GM21528 (cell line): ENCODE results near the gene PLA2G2D.

Source experiments
- ATAC-seq: cut with Tn5 transposase; IDR thresholded peaks from one replicate; pipeline ENCODE4 v1.9.1; 2021; ENCODE audit warnings: mild to moderate bottlenecking, moderate library complexity; ENCODE audit not compliant: unreplicated experiment, low FRiP score

Gene PLA2G2D

GRCh38 chr1:20093303-20093702 is 26.0 kb downstream of the PLA2G2D start:
- no peak for ATAC-seq

GRCh38 chr1:20090641-20091040 is 28.7 kb downstream of the PLA2G2D start:
- no peak for ATAC-seq

DNA sequence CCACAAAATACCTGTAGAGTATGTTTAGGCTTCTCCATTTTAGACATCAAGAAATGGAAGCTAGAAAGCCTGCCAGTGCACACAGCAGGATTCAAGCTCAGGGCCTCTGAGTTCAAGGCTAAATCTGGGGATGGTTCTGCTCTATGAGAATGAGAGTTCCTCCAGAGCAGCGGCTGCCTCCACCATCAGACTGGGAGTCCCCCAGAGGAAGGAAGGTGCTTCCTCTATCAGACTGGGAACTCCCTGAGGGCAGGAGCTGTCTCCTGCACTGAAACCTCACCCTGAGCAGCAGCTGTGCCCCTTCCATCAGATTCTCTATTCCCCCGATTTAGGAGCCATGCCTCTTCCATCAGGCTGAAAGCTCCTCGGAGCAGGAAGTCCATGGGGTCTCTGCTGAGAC is 29.2 kb downstream of the PLA2G2D start:
- ATAC-seq: no peak

- ATAC-seq: no peak
These were observed 29.8 kb downstream of the PLA2G2D start for GRCh38 chr1:20089328-20090077.

- ATAC-seq: no peak
These were observed 31.7 kb downstream of the PLA2G2D start for GRCh38 chr1:20087668-20088067.

DNA sequence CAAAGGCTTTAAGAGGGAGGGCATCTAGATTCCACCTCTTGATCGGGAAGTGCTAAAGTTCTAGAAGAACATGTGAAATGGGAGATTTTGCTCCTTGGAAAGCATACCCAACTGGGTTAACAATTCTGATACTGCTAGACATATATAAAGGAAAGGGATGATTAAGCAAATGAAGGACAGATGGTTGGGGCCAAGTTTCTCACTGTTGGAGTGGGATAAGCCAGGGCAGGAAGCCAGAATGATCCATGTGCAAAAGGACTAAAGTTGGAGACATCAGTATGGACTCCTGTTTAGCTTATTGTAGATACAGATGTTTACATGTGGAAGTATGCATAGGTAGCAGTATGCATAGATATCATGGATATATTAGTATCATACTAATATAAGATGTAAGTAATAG is 32.5 kb downstream of the PLA2G2D start:
- no peak for ATAC-seq

DNA sequence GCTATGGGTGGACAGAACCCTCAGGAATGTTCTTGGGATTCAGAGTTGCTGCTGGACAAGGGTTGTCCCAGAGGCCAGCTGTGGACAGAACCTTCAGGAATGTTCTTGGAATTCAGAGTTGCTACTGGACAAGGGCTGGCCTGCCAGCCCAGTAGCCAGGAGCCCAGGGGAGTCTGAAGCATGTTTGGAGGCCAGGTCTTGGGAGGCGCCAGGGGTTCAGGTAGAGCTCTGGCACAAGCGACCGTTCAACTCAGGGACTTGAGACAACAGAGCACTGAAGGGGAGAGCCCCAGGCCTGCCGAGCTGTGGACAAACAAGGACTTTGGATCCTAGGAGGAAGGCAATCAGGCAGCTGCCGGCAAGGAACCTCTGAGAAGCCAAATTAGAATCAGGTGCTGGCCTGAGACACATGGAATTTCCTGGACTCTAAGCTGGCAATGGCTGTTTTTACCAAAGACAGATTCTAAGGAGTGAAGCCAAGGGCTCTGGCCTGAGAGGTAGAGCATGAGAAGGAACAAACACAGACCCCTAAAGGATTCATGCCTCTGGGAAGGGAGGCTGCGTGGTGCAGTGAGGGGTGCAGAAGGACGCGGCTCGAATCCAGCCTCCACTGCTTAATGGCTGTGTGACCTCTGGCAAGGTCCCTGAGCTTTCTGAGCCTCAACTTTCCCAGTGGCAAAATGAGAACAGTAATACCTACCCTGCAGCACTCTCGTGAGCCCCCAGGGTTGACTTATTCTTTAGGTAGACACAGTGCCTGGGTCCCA is 36.0 kb downstream of the PLA2G2D start:
- no peak for ATAC-seq

DNA sequence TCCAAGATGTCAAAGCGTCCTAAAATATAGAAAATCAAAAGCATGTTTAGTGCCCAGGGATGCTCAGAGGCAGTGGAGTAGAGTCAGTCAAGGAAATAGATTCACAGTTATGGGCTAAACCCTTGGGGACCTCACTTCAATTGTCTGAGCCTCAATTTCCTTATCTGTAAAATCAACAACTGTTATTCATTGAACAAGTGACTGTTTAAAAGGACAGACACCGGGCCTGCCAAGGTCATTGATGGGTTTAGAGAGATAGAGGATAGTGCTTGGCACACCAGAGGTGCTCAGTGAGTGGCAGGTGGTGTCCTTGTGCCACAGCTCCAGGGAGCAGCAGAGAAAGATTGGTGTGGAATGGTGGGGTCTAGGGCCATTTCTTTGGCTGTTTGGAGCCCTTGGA is 36.6 kb downstream of the PLA2G2D start:
- ATAC-seq: no peak

- no peak for ATAC-seq
These were observed 38.0 kb downstream of the PLA2G2D start for GRCh38 chr1:20081353-20081810.

GRCh38 chr1:20080441-20081352 is 38.6 kb downstream of the PLA2G2D start:
- ATAC-seq: no peak

GRCh38 chr1:20079661-20080305 is 39.6 kb downstream of the PLA2G2D start:
- ATAC-seq: no peak

DNA sequence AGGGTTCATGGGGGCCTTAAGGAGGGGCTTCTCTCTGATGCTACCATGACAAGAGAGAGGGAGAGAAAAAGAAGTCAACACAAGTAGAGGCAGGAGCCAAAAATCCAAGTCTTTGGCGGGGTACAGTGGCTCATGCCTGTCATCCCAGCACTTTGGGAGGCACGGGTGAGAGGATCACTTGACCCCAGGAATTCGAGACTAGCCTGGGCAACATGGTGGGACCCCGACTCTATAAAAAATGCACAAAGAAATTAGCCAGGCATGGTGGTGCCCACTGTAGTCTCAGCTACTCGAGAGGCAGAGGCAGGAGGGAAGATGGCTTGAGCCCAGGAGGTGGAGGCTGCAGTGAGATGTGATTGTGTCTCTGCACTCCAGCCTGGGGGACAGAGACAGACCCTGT is 40.6 kb downstream of the PLA2G2D start:
- no peak for ATAC-seq

DNA sequence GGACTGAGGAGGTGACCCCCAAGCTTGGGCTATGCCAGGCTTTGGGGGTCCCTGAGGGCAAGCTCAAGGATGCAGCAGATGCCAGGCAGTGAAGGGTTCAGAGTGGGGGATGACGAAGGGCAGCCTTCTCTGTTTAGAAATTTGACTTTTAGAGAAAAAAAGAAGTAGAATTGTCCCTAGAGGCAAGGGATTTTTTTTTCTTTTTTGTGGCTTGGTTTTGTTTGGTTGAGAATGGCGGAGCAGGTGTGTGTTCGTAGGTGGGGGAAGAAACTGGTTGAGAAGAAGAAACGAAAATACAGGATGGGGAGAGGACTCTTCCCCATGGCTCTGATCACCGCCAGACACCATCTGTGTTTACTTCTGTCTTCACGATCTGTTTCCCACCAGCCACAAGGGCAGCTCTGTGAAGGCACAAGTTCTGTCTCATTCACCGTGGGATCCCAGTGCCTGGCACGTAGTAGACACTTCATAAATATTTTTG is 41.1 kb downstream of the PLA2G2D start:
- no peak for ATAC-seq

- no peak for ATAC-seq
These were observed 42.5 kb downstream of the PLA2G2D start for GRCh38 chr1:20076710-20077461.

DNA sequence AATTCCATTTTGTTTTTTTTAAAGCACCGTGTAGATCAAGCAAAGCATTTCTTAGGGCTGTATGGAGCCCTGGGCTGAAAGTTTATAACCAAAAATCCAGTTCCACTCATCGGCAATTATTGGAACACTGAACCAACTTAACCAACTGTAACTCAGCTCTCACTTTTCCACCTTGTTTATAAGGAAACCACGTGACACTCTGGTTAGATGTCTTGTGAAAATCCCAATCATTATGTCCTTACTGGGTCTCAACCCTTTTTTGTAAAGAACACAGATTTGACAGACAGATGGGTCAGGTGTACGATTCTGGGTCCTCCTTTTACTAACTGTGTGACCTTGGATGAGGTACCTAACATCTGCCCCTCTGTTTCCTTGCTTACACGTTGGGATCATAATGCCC is 43.1 kb downstream of the PLA2G2D start:
- no peak for ATAC-seq

DNA sequence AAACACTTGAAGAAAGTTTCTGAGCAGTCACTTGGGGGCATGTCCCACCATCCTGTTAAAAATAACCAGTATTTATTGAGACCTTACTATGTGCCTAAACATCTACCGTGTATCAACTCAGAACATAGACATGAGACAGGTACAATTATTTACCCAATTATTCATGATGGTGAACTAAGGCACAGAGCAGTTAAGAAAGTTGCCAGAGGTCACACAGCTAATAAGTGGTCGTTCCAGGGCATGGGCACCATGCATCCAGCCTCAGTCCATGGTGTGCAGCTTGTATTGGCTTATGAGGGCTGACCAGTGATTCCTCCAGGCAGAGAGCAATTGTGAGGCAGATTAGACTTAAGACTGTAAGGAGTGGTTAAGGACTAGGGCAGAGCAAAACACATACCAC is 44.0 kb downstream of the PLA2G2D start:
- ATAC-seq: no peak

DNA sequence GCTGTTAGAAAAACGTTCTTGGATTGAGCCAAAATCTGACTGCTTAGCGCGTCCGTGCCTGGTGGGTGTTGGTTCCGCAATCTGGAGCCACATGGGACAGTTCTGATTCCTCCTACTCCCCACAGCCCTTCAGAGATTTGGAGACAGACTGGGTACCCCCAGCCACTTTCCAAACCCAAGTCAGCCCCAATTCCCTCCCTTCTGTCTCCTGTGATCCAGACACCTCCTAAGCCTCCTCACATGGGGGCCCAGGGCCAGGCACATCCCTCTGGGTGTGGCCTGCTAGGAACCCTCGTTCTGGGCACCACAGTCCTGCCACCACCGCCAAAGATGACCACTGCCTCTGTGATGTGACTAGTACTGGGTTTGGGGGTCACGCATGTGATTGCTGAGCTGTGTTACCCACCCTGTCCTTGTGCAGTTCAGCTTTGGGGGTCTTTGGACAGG is 44.6 kb downstream of the PLA2G2D start:
- ATAC-seq: no peak

DNA sequence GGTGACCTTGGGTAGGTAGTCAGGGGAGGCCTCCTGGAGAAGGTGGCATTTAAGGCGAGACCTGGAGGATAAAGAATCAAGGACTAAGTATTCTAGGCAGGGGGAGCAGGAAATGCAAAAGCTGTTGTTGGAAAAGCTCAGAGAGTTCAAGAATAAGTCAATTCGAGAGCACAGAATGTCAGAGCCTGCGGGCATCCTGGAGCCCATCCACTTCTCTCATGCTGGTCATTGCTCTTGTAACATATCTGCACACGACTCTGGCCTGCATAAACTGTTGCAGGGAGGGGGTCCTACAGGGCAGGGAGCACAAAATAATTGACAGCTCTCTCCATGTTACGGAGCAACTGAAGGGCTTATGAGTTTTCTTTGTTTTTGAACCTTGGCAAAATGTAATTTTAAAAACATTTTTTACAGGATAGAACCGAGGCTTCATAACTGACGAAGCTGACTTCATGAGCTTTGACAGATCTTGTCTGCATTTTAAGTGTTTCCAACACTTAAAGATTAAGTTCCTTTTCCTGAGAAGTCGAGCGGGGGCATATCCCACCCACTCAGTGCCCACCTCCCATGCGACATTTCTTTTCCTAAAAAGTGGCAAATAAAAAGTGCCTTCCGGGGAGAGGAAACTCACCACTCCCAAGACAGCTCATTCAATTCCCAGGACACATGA is 45.1 kb downstream of the PLA2G2D start:
- ATAC-seq: no peak

- no peak for ATAC-seq
These were observed 46.1 kb downstream of the PLA2G2D start for GRCh38 chr1:20073256-20073655.
